Measurements from ENCODE around the gene TAB3.

GRCh38 chrX:30863974-30864373, 25.1 kb downstream of the TAB3 start:
- TF ChIP-seq ZFP30 (CRISPR knock-in tag; IDR thresholded peaks at IDR 0.05): no peak
- no peak for TF ChIP-seq PATZ1 (CRISPR knock-in tag; IDR thresholded peaks at IDR 0.05; ENCODE audit: borderline replicate concordance)
- no peak for TF ChIP-seq POU6F1 (CRISPR knock-in tag; IDR thresholded peaks at IDR 0.05; ENCODE audit: borderline replicate concordance, low read depth)
- no peak for TF ChIP-seq ZFP3 (CRISPR knock-in tag; IDR thresholded peaks at IDR 0.05)
- no peak for TF ChIP-seq CREB5 (CRISPR knock-in tag; IDR thresholded peaks at IDR 0.05; ENCODE audit: low read depth)
- TF ChIP-seq RARB (CRISPR knock-in tag; IDR thresholded peaks at IDR 0.05): no peak

Measured in SK-N-SH treated with all-trans-retinoic acid at 6 μM for 48 hours (cell line).